ENCODE measurements around the gene CDKAL1. TPM values are rescaled to one million over a fixed set of nuclear protein-coding genes. Genes with fewer than 3 reads are reported as not detected.

Gene CDKAL1
- total and polyA plus RNA-seq, 2 donors from 2014 or later = 4.6 to 20.2 TPM

DNA sequence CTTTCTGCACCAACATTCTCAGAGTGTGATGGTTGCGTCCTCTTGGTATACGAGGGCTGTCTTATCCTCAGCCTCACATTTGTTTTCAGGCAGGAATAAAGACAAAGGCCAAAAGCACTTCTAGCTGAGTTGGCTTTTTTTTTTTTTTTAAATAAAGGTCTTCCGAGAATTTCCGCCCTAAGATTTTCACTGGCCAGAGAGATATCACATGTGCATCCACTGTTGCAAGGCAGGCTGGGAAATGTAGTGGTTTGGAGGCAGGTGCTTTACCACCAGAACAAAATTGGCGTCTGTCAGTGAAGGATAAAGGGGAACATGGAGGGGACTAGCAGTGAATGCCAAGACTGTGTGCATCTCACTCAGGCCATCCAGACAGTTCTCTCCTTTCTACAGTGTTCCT lies 724.4 kb downstream of the CDKAL1 start:
- Histone ChIP-seq H3K36me3 (ENCODE audit: control insufficient read depth in 2 of 3, insufficient read depth in 3 of 3, low read length in 3 of 3) (no peaks in the 10 kb centered on the region), H3K9ac (ENCODE audit: low read length in 3 of 3) (no peak overlapping the region), H3K9me3 (ENCODE audit: control insufficient read depth in 2 of 3, insufficient read depth in 1 of 3, low read length in 3 of 3) (no peaks in the 10 kb centered on the region), H3K4me3 (ENCODE audit: low read length in 3 of 3) (no peak overlapping the region), H3K27me3 (ENCODE audit: control insufficient read depth, insufficient read depth, low read length) (no peaks in the 10 kb centered on the region), H3K27ac (ENCODE audit: low read depth in 2 of 2, low read length in 2 of 2) (no peak overlapping the region), H3K4me1 (ENCODE audit: control insufficient read depth in 2 of 3, insufficient read depth in 2 of 3, low read depth in 1 of 3, low read length in 3 of 3) (no peaks in the 10 kb centered on the region)
- FAIRE-seq (no peak), DNase-seq (no peak)
- intact Hi-C loops (cut with DNase I) = no loop called here
- TF ChIP-seq, protein P1, sequence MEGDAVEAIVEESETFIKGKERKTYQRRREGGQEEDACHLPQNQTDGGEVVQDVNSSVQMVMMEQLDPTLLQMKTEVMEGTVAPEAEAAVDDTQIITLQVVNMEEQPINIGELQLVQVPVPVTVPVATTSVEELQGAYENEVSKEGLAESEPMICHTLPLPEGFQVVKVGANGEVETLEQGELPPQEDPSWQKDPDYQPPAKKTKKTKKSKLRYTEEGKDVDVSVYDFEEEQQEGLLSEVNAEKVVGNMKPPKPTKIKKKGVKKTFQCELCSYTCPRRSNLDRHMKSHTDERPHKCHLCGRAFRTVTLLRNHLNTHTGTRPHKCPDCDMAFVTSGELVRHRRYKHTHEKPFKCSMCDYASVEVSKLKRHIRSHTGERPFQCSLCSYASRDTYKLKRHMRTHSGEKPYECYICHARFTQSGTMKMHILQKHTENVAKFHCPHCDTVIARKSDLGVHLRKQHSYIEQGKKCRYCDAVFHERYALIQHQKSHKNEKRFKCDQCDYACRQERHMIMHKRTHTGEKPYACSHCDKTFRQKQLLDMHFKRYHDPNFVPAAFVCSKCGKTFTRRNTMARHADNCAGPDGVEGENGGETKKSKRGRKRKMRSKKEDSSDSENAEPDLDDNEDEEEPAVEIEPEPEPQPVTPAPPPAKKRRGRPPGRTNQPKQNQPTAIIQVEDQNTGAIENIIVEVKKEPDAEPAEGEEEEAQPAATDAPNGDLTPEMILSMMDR (IDR thresholded peaks at IDR 0.05; ENCODE audit: borderline replicate concordance, extremely low read depth, insufficient read depth) = no peak

DNA sequence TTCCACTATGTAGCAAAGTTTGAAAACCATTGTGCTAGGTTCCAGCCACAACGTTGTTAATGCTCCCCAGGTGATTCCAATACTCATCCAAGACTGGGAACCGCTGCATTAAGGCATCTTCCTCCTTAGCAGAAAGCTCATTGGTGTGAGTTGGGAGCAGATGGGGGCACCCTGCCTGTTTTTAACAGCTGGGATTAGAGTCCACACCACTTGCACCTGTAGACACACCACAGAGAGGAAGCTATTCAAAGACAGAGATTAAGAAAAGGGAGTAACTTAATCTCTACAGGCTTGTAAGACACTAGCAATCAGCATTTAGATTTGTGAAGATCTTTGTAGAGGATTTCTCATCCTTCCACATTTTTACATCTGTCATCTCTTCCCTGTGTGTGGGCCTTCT lies 725.4 kb downstream of the CDKAL1 start:
- TF ChIP-seq, protein P1 (IDR thresholded peaks at IDR 0.05; ENCODE audit: borderline replicate concordance, extremely low read depth, insufficient read depth) = no peak
- no peak for DNase-seq

DNA sequence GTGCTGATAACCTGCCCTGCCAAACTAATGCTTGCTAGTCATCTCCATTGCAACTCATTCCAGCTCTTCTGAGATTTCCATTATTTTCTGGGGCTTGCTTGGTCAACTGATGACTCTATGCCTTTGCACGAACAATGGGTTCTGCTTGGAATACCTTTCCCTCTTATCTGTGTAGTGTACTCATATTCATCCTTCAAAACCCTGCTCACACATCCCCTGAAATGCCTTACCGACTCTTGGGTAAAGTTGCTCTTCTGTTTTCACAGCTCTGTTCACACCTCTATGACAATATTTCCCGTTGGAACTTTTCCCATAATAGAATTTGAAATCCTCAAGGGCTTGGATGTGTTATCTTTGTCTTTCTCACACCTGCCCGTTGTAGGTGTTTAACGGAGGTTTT lies 728.2 kb downstream of the CDKAL1 start:
- Histone ChIP-seq H3K36me3 (ENCODE audit: control insufficient read depth in 2 of 3, insufficient read depth in 3 of 3, low read length in 3 of 3) (no peaks in the 10 kb centered on the region), H3K9ac (ENCODE audit: low read length in 3 of 3) (no peak overlapping the region), H3K4me1 (ENCODE audit: control insufficient read depth in 2 of 3, insufficient read depth in 2 of 3, low read depth in 1 of 3, low read length in 3 of 3) (no peaks in the 10 kb centered on the region), H3K27ac (ENCODE audit: low read depth in 2 of 2, low read length in 2 of 2) (no peak overlapping the region), H3K27me3 (ENCODE audit: control insufficient read depth, insufficient read depth, low read length) (no peaks in the 10 kb centered on the region), H3K4me3 (ENCODE audit: low read length in 3 of 3) (no peak overlapping the region), H3K9me3 (ENCODE audit: control insufficient read depth in 2 of 3, insufficient read depth in 1 of 3, low read length in 3 of 3) (no peaks in the 10 kb centered on the region)
- intact Hi-C loops (cut with DNase I) = no loop called here
- TF ChIP-seq, protein P1 (IDR thresholded peaks at IDR 0.05; ENCODE audit: borderline replicate concordance, extremely low read depth, insufficient read depth) = no peak
- no peak for FAIRE-seq
- DNase-seq = no peak

More for the DNA sequence above, 725.4 kb downstream of the CDKAL1 start:
- Histone ChIP-seq H3K27ac (ENCODE audit: low read depth in 2 of 2, low read length in 2 of 2) (no peak overlapping the region), H3K4me3 (ENCODE audit: low read length in 3 of 3) (no peak overlapping the region), H3K27me3 (ENCODE audit: control insufficient read depth, insufficient read depth, low read length) (no peaks in the 10 kb centered on the region), H3K4me1 (ENCODE audit: control insufficient read depth in 2 of 3, insufficient read depth in 2 of 3, low read depth in 1 of 3, low read length in 3 of 3) (no peaks in the 10 kb centered on the region), H3K36me3 (ENCODE audit: control insufficient read depth in 2 of 3, insufficient read depth in 3 of 3, low read length in 3 of 3) (no peaks in the 10 kb centered on the region), H3K9ac (ENCODE audit: low read length in 3 of 3) (no peak overlapping the region), H3K9me3 (ENCODE audit: control insufficient read depth in 2 of 3, insufficient read depth in 1 of 3, low read length in 3 of 3) (no peaks in the 10 kb centered on the region)
- no peak for FAIRE-seq
- intact Hi-C loops (cut with DNase I) = no loop called here

All from kidney (tissue), 14 donors.